OCI-LY1 (cell line): ENCODE data around the gene PLEKHF1.

Source experiments
- H2AFZ ChIP-seq: fragments of 200-600 bp; sonication (generic), shearing (Covaris generic); 2 replicates; pipeline ENCODE4 v1.6.0; 2014; ENCODE audit warnings: antibody characterized with exemption, mild to moderate bottlenecking, low read length
- H3F3A ChIP-seq: fragments of 200-600 bp; sonication (generic), shearing (Covaris generic); 2 replicates; pipeline ENCODE4 v1.6.0; 2014; ENCODE audit warnings: mild to moderate bottlenecking, antibody characterized with exemption, low read length, moderate library complexity; ENCODE audit not compliant: insufficient read depth
- H3K27ac ChIP-seq: fragments of 200-600 bp; sonication (generic); 2 replicates; pipeline ENCODE4 v1.5.1; 2014; ENCODE audit warnings: low read length, mixed run types, mild to moderate bottlenecking, low read depth; ENCODE audit not compliant: poor library complexity, severe bottlenecking
- H3K27me3 ChIP-seq: fragments of 200-600 bp; sonication (generic); 2 replicates; pipeline ENCODE4 v1.6.0; 2014; ENCODE audit warnings: antibody characterized with exemption, mild to moderate bottlenecking, low read length, moderate library complexity; ENCODE audit not compliant: insufficient read depth
- H3K36me3 ChIP-seq: fragments of 200-600 bp; sonication (generic); 2 replicates; pipeline ENCODE4 v1.6.1; 2014; ENCODE audit warnings: mild to moderate bottlenecking, antibody characterized with exemption, low read length, moderate library complexity, mixed read lengths; ENCODE audit not compliant: insufficient read depth
- H3K4me1 ChIP-seq: fragments of 200-600 bp; sonication (generic); 2 replicates; pipeline ENCODE4 v1.5.1; 2014; ENCODE audit warnings: mild to moderate bottlenecking, low read length, moderate library complexity; ENCODE audit not compliant: insufficient read depth, severe bottlenecking
- H3K4me2 ChIP-seq: fragments of 200-600 bp; sonication (generic), shearing (Covaris generic); 2 replicates; pipeline ENCODE4 v1.6.1; 2014; ENCODE audit warnings: low read length
- H3K4me3 ChIP-seq: fragments of 200-600 bp; sonication (generic); 2 replicates; pipeline ENCODE4 v1.5.1; 2014; ENCODE audit warnings: low read length, low read depth, mild to moderate bottlenecking, mixed read lengths; ENCODE audit not compliant: poor library complexity, severe bottlenecking
- H3K79me2 ChIP-seq: fragments of 200-600 bp; shearing (Covaris generic); 2 replicates; pipeline ENCODE4 v1.6.1; 2016; ENCODE audit warnings: mixed run types, low read length, mixed read lengths; ENCODE audit not compliant: insufficient read depth
- H3K9ac ChIP-seq: fragments of 200-600 bp; sonication (generic), shearing (Covaris generic); 2 replicates; pipeline ENCODE4 v1.6.1; 2014; ENCODE audit warnings: mild to moderate bottlenecking, low read length, mixed read lengths
- H3K9me2 ChIP-seq: fragments of 200-600 bp; sonication (generic), shearing (Covaris generic); 2 replicates; pipeline ENCODE4 v1.6.1; 2014; ENCODE audit warnings: low read depth, mild to moderate bottlenecking, low read length, mixed read lengths
- H3K9me3 ChIP-seq: fragments of 200-600 bp; shearing (Covaris generic); 2 replicates; pipeline ENCODE4 v1.6.1; 2014; ENCODE audit warnings: low read length, mixed read lengths
- H4K20me1 ChIP-seq: fragments of 200-600 bp; sonication (generic), shearing (Covaris generic); 2 replicates; pipeline ENCODE4 v1.6.0; 2016; ENCODE audit warnings: mild to moderate bottlenecking, low read length; ENCODE audit not compliant: insufficient read depth
- CTCF ChIP-seq: fragments of 200-600 bp; sonication (generic), shearing (Covaris generic); IDR thresholded peaks from 2 replicates; pipeline ENCODE4 v1.5.1; 2017; ENCODE audit warnings: mild to moderate bottlenecking, antibody characterized with exemption, low read length, moderate library complexity, mixed read lengths
- EZH2 ChIP-seq: fragments of 200-600 bp; sonication (generic), shearing (Covaris generic); IDR thresholded peaks from 2 replicates; pipeline ENCODE4 v1.8.0; 2017; ENCODE audit warnings: borderline replicate concordance, mixed run types, mild to moderate bottlenecking, antibody characterized with exemption, low read length, moderate library complexity, mixed read lengths

The PLEKHF1 gene

GRCh38 chr19:29643361-29643935 lies 21.8 kb upstream of the PLEKHF1 start:
- Histone ChIP-seq H2AFZ (no peak overlapping the region), H3K9ac (no peak overlapping the region), H3K27me3 (no peaks in the 10 kb centered on the region), H3K9me3 (no peaks in the 10 kb centered on the region), H3K79me2 (no peaks in the 10 kb centered on the region), H3K4me1 (no peaks in the 10 kb centered on the region), H4K20me1 (no peaks in the 10 kb centered on the region), H3K36me3 (no peaks in the 10 kb centered on the region), H3F3A (no peaks in the 10 kb centered on the region), H3K4me3 (no peak overlapping the region), H3K9me2 (no peaks in the 10 kb centered on the region), H3K4me2 (no peak overlapping the region), H3K27ac (no peak overlapping the region)
- no peak for TF ChIP-seq CTCF
- no peak for TF ChIP-seq EZH2

GRCh38 chr19:29644210-29644609 lies 21.1 kb upstream of the PLEKHF1 start:
- no peak overlapping the region for H3K4me3 ChIP-seq
- H3K9me3 ChIP-seq: no peaks in the 10 kb centered on the region
- no peak overlapping the region for H3K27ac ChIP-seq
- H3K36me3 ChIP-seq: no peaks in the 10 kb centered on the region
- TF ChIP-seq EZH2: no peak
- TF ChIP-seq CTCF: no peak
- H3K9me2 ChIP-seq: no peaks in the 10 kb centered on the region
- H3K79me2 ChIP-seq: no peaks in the 10 kb centered on the region
- no peak overlapping the region for H3K4me2 ChIP-seq
- no peak overlapping the region for H2AFZ ChIP-seq
- H3F3A ChIP-seq: no peaks in the 10 kb centered on the region
- H3K4me1 ChIP-seq: no peaks in the 10 kb centered on the region
- no peaks in the 10 kb centered on the region for H3K27me3 ChIP-seq
- H4K20me1 ChIP-seq: no peaks in the 10 kb centered on the region
- no peak overlapping the region for H3K9ac ChIP-seq

GRCh38 chr19:29645491-29645867 lies 19.8 kb upstream of the PLEKHF1 start:
- H3K4me3 ChIP-seq: no peak overlapping the region
- H3K27ac ChIP-seq: no peak overlapping the region
- TF ChIP-seq EZH2 (no peak), CTCF (no peak)
- no peaks in the 10 kb centered on the region for H3F3A ChIP-seq
- no peaks in the 10 kb centered on the region for H4K20me1 ChIP-seq
- no peaks in the 10 kb centered on the region for H3K4me1 ChIP-seq
- no peak overlapping the region for H2AFZ ChIP-seq
- no peaks in the 10 kb centered on the region for H3K27me3 ChIP-seq
- H3K36me3 ChIP-seq: no peaks in the 10 kb centered on the region
- no peaks in the 10 kb centered on the region for H3K79me2 ChIP-seq
- H3K4me2 ChIP-seq: no peak overlapping the region
- H3K9me3 ChIP-seq: no peaks in the 10 kb centered on the region
- no peaks in the 10 kb centered on the region for H3K9me2 ChIP-seq
- no peak overlapping the region for H3K9ac ChIP-seq
